ENCODE data around the gene PRELP.

PRELP gene

DNA sequence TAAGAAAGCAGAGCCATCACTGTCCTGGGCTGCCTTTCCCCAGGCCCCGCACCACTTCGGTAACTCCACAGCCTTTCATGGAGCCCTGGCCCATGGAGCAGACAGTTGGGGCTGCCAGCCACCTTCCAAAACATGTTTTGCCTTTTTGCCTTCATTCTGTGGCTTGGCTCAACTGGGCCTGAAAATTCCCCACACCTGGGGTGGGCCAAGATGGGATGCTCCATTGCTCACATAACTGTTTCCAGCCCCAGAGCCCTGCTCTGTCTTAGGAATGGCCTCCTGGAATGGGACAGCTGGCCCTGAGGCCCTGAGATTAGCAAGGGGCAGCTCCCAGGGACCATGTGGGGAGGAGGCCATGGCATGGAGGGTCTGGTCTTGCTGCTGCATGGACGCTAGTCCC, 10.9 kb upstream of the PRELP start:
- TF ChIP-seq, protein P1, sequence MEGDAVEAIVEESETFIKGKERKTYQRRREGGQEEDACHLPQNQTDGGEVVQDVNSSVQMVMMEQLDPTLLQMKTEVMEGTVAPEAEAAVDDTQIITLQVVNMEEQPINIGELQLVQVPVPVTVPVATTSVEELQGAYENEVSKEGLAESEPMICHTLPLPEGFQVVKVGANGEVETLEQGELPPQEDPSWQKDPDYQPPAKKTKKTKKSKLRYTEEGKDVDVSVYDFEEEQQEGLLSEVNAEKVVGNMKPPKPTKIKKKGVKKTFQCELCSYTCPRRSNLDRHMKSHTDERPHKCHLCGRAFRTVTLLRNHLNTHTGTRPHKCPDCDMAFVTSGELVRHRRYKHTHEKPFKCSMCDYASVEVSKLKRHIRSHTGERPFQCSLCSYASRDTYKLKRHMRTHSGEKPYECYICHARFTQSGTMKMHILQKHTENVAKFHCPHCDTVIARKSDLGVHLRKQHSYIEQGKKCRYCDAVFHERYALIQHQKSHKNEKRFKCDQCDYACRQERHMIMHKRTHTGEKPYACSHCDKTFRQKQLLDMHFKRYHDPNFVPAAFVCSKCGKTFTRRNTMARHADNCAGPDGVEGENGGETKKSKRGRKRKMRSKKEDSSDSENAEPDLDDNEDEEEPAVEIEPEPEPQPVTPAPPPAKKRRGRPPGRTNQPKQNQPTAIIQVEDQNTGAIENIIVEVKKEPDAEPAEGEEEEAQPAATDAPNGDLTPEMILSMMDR (IDR thresholded peaks at IDR 0.05): no peak

DNA sequence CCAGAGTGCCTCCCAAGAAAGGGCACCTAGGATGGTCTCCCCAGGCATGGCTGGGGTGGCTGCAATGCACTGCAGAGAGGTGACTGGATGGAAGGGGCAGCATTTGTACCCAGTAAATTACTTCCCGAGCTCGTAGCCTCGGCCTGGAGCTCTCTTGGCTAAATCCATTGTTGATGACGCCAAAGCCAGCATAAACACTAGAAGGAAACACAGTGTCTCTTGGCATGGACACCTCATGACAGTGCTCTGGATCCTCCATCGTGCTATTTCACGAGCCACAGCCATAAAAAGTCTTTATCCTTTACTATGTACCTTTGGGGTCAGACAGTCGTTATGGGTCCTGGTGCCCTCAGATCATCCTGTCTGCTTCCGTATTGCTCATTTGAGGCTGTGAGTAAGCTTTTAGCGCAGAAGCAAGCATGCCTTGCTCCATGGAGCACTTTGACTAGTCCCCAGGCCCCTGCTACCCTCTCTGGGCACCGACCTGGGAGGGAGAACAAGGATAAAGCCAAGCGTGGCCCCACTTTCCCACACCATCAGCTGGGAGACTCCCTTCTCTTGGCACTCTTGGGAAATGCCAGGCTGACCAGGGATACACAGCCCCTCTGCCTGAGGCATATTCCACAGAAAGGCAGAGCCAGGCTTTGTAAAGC, 10.3 kb upstream of the PRELP start:
- TF ChIP-seq, protein P1 (IDR thresholded peaks at IDR 0.05): no peak

DNA sequence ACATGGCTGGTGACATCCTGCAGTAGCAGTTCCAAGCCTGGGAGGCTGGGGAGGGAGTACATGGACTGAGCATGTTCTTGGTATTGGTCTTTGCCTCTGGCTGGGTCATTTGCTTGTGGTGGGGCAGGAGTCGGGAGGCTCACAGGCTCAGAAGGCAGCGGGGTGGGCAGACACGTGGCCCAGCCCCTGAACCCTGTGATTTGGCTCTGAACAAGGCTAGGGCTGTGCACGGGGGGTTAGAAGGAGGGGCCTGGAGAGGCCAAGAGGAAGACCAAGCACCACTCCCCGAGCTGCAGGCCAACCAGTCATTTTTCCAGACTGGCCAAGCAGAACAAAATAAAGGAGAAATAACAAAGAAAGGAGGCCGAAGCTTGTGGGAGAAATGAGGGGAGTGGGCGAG, 9.7 kb upstream of the PRELP start:
- TF ChIP-seq, protein P1 (IDR thresholded peaks at IDR 0.05): no peak

DNA sequence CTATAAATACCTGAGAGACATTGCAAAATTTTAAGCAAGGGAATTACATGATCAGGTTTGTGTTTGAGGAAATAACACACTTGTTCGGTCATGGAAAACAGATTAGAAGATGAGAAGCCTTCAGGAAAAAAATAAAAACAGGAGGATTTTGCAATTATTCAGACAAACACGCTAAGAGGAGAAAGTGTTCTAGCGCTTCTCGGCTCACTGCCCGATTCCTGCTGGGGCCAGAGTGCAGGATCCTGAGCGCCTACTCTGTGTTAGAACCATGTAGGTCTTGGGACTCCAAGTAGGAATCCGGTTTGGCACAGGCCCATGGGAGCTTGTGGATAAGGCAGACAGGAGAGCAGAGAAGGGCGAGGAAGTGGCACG, 8.1 kb upstream of the PRELP start:
- TF ChIP-seq, protein P1 (IDR thresholded peaks at IDR 0.05): no peak

DNA sequence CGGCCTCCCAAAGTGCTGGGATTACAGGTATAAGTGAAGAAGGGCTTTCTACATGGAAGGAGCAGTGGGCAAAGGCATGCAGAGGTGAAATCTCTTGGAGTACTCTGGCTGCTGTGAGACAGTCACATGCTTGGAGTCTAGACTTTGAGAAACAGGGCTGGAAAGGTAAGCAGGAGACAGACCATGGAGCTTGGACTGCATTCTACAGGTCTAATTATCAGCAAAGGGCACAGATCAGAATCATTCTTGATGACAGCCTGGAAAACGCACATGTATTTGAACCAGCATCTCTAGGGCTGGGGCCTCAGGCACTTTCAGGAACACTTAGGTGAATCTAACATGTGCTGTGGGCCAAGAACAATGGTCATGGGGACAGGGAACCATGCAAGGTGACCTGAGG, 7.3 kb upstream of the PRELP start:
- TF ChIP-seq, protein P1 (IDR thresholded peaks at IDR 0.05): no peak

DNA sequence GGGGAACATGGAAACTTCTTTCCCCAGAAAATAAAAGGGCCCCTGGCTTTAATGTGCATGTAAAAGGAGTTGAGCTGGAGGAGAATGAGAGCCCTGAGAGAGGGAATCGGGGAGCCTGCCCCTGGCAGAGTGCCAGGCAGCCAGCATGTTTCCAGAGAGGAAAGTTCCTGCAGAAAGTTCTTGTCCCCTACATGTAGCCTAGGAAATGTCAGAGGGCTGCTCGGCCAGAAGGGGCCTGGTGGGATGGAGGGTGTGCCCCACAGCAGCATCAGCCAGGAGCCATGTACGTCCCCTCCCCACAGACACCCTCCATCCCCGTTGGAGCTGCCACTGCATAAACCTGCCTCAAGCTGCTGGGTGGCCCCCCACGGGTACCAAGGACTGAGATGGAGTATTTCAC, 5.4 kb upstream of the PRELP start:
- TF ChIP-seq, protein P1 (IDR thresholded peaks at IDR 0.05): no peak

DNA sequence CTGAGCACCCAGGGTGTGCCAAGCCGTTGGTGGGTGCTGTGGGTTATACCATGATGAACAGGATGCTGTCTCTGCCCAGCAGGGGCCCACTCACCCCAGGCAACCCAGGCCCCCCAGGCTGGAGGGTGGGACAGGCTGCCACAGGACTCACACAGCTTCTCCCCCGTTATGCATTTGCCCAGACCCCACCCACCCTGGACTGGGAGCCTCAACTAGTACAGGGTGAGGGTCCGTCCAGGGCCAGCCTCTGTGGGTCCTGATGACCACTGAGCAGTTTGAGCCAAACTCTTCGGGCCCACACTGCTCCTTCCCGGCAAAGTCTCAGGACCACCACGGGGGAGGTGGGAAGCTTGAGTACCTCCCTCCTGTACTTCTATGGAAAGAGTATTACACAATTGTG, 3.8 kb upstream of the PRELP start:
- TF ChIP-seq, protein P1 (IDR thresholded peaks at IDR 0.05): no peak

DNA sequence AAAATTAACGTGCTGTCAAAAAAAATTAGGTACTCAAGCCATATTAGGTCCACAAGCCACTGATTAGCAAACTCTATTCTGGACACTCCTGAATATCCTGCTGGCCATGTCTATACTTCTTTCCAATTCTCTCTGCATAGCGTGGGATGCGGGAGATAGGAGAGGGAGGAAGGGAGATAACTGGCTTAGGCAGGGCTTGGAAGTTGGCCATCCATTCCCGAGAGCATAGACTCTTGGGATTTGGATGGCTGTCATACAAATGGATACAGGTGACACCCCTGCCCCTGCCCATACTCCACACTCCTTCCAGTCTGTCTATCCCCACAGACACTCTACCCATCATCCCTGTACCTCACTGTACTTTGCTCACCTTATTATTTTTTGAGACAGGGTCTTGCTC, 2.3 kb upstream of the PRELP start:
- TF ChIP-seq, protein P1 (IDR thresholded peaks at IDR 0.05): no peak
